Adrenal gland (tissue), 12 donors: ENCODE measurements around the gene ANO2. TPM values are rescaled to one million over a fixed set of nuclear protein-coding genes. Genes with fewer than 3 reads are reported as not detected.

ENCODE experiments used
- DNase-seq, 7 donors: peaks; one replicate each; pipeline ENCODE4 v3.0.0-alpha.2; 2019 to 2020
- H3K27ac ChIP-seq, 5 donors: fragments of 200-600 bp; sonication (generic) in 4 of 5; 1 replicate in 3 of 5; 2 replicates in 2 of 5; pipeline versions ENCODE4 v1.5.1 to v1.8.0; 2016 to 2020; ENCODE audit warnings: mild to moderate bottlenecking in 1 of 5
- H3K27me3 ChIP-seq: fragments of 200-600 bp; 2 replicates; pipeline ENCODE4 v1.8.0; 2021
- H3K36me3 ChIP-seq, 2 donors: fragments of 200-600 bp; replicated peaks in 1 of 2; 1 replicate in 1 of 2; 2 replicates in 1 of 2; pipeline versions ENCODE4 v1.5.1 to v1.8.0; 2018 to 2022
- H3K4me1 ChIP-seq, 2 donors: fragments of 200-600 bp; replicated peaks in 1 of 2; 1 replicate in 1 of 2; 2 replicates in 1 of 2; pipeline versions ENCODE4 v1.5.1 to v1.8.0; 2018 to 2021
- H3K4me3 ChIP-seq, 4 donors: fragments of 200-600 bp; sonication (generic) in 3 of 4; one replicate each; pipeline ENCODE4 v1.5.1; 2016 to 2018
- H3K9me3 ChIP-seq, 3 donors: fragments of 200-600 bp; sonication (generic) in 1 of 3; replicated peaks in 1 of 3; 1 replicate in 2 of 3; 2 replicates in 1 of 3; pipeline versions ENCODE4 v1.5.1 to v1.8.0; 2016 to 2021
- CTCF ChIP-seq, 6 experiments: fragments of 450-650 bp in 4 of 6; fragments of 200-600 bp in 2 of 6; sonication (generic) in 1 of 6; IDR thresholded peaks; 1 replicate in 5 of 6; 2 replicates in 1 of 6; pipeline versions ENCODE4 v1.5.1 to v1.8.0; 2016 to 2021; ENCODE audit warnings: antibody characterized with exemption in 6 of 6, mild to moderate bottlenecking in 2 of 6, moderate library complexity in 1 of 6
- POLR2A ChIP-seq, 2 donors: fragments of 450-650 bp; IDR thresholded peaks; one replicate each; pipeline ENCODE4 v1.6.1; 2017; ENCODE audit warnings: antibody characterized with exemption in 2 of 2, mild to moderate bottlenecking in 2 of 2, moderate library complexity in 1 of 2
- WGBS, 4 donors: extraction: QIAGEN DNeasy Blood & Tissue Kit in 2 of 4; methylation state at CpG; one replicate each; pipeline versions ENCODE4 v1.1.5 to v1.1.7; 2013 to 2017; 5-methylcytosine and 5-hydroxymethylcytosine counted together
- intact Hi-C, 2 donors: fragments of 100-400 bp; cut with DNase I; formaldehyde crosslinking; loops; one replicate each; pipeline versions ENCODE4 v1.14.1 to v1.15.0; 2022 to 2023
- polyA plus RNA-seq, 3 donors: library from polyadenylated mRNA; stranded (reverse); fragments of 200-250 nt in 2 of 3; fragments of 350-450 nt in 1 of 3; fragmentation: Illumina TruSeq in 1 of 3; extraction: RNeasy Lipid Tissue Mini Kit (QIAGEN cat#74804) in 1 of 3; gene quantifications; one replicate each; pipeline ENCODE4 v1.2.3, GENCODE V29; 2013 to 2014
- total RNA-seq, 9 donors: library from RNA; depleted of rRNA in 4 of 9; stranded (reverse); fragments of >200 nt in 4 of 9; fragments of 120-200 nt in 1 of 9; fragmentation: NEBNext Ultra II Directional in 1 of 9; extraction: Animal tissue kit (Norgen Biotek cat#: 25700) in 1 of 9; gene quantifications; one replicate each; pipeline versions ENCODE4 v1.1.0 to v1.2.4, GENCODE V29; 2013 to 2023
- donor health status: healthy with polysubstance abuse.
- donor health status: Bipolar disorder and iron deficiency.
- donor health status: DM: yes; HTN: yes; CAD: no.
- donor health status: DM: no; HTN: no; CAD: no.
- donor health status: DM: no; HTN: no; CAD: no.
- donor health status: DM: yes; HTN: yes; CAD: no.

ANO2 gene
- total and polyA plus RNA-seq, 12 donors, result 0.17 to 1.8 (median 0.88) TPM; not detected in 1

GRCh38 chr12:5690240-5690639, 254.8 kb downstream of the ANO2 start:
- Histone ChIP-seq H3K4me1 (no peaks in the 10 kb centered on the region), H3K9me3 (no peaks in the 10 kb centered on the region), H3K27me3 (no peaks in the 10 kb centered on the region), H3K4me3 (no peak overlapping the region), H3K36me3 (no peaks in the 10 kb centered on the region), H3K27ac (no peak overlapping the region)
- intact Hi-C loops, result no loop called here
- TF ChIP-seq CTCF (IDR thresholded peaks at IDR 0.05) (no peak), POLR2A (IDR thresholded peaks at IDR 0.05) (no peak)
- no peak for DNase-seq
- WGBS, 4 donors, result 42 to 83% (median 58%) methylated on average over 1 of the region's 1 CpG

- WGBS, 4 donors, result 33 to 83% (median 53%) methylated on average over 1 of the region's 1 CpG
- TF ChIP-seq CTCF (IDR thresholded peaks at IDR 0.05), result no peak
- H3K36me3 ChIP-seq, result no peaks in the 10 kb centered on the region
- no peaks in the 10 kb centered on the region for H3K4me1 ChIP-seq
- no peak overlapping the region for H3K27ac ChIP-seq
- no peak for DNase-seq
- no peak overlapping the region for H3K4me3 ChIP-seq
- no peaks in the 10 kb centered on the region for H3K9me3 ChIP-seq
- intact Hi-C loops, result no loop called here
- H3K27me3 ChIP-seq, result no peaks in the 10 kb centered on the region
These were observed 255.3 kb downstream of the ANO2 start for GRCh38 chr12:5689773-5690172.

DNA sequence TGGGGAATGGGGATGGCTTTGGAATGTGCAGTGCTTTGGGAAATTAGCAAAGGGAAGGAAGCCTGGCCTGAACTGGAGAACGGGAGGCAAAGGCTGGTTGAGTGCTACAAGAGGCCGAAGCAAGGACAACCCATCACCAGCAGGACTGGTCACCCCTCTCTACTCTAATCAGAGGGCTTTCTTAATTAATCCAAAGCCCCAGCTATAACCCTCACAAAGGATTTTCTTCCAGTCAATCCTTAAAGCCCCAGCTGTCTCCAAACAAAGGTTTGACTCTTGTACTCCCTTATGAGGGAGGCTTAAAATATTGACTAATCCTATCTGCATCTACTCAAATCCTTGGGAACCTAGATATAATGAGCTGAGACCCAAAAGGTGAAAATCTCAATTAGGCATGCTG, 256.8 kb downstream of the ANO2 start:
- WGBS, 4 donors, result 75 to 100% (median 79%) methylated on average over 2 of the region's 2 CpGs
- Histone ChIP-seq H3K27ac (no peak overlapping the region), H3K9me3 (no peaks in the 10 kb centered on the region), H3K4me1 (no peaks in the 10 kb centered on the region), H3K27me3 (no peaks in the 10 kb centered on the region), H3K36me3 (no peaks in the 10 kb centered on the region), H3K4me3 (no peak overlapping the region)
- no peak for DNase-seq
- TF ChIP-seq POLR2A (IDR thresholded peaks at IDR 0.05) (no peak), CTCF (IDR thresholded peaks at IDR 0.05) (no peak)
- intact Hi-C loops, result no loop called here

- no peak overlapping the region for H3K27ac ChIP-seq
- no peaks in the 10 kb centered on the region for H3K27me3 ChIP-seq
- no peak for DNase-seq
- H3K9me3 ChIP-seq, result no peaks in the 10 kb centered on the region
- no peaks in the 10 kb centered on the region for H3K36me3 ChIP-seq
- WGBS, 4 donors, result 30 to 63% (median 53%) methylated on average over 1 to 3 of the region's 3 CpGs
- no peaks in the 10 kb centered on the region for H3K4me1 ChIP-seq
- intact Hi-C loops, result no loop called here
- TF ChIP-seq POLR2A (IDR thresholded peaks at IDR 0.05), result no peak
- no peak for TF ChIP-seq CTCF (IDR thresholded peaks at IDR 0.05)
- no peak overlapping the region for H3K4me3 ChIP-seq
These were observed 259.1 kb downstream of the ANO2 start for GRCh38 chr12:5685935-5686334.
